ENCODE measurements around the gene C1orf105. TPM values are rescaled to one million over a fixed set of nuclear protein-coding genes. Genes with fewer than 3 reads are reported as not detected.

C1orf105 gene
- total and polyA plus RNA-seq, 2 of the 13 experiments (the other 11 are each of a cell fraction or from before 2014, with no cell fraction given): 0.15 to 0.45 TPM

DNA sequence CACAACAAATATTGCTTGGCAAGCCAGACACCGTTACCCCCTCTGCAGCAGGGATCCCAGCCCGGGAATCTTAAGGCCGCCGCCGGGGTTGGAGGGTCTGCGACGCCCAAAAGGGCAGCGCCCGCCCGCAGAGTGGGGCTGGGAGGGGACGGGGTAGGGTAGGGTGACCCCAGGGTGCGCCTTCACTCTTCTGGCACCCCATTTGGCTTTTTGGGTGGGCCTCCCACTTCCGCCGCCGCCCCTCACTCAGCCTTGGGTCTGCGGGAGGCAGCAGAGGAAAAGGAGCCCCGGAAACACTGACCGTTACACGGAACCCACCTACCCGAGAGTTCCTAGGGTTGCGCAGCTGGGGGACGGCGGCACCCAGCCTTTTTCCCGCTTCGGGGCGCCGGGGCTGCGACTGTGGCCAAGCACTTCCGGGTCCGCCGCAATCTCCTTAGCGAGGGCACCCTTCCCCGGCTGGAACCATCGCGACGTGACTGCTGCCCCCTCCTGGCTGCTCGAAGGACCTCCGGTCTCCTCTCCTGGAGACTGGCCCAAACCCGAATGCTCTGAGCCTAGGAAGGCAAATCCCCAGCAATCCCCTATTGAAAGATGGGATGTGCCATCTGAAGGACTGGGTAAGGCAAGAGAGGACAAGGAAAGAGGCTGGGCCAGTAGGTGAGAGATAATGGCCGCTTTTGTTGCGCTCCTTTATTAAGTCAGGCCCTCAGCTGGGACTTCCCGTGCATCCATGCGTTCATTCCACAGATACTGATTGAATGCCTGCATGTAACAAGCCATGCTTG, 23.4 kb downstream of the C1orf105 start, which contains the start of gene PIGC (continued):
- TF ChIP-seq, protein P1, sequence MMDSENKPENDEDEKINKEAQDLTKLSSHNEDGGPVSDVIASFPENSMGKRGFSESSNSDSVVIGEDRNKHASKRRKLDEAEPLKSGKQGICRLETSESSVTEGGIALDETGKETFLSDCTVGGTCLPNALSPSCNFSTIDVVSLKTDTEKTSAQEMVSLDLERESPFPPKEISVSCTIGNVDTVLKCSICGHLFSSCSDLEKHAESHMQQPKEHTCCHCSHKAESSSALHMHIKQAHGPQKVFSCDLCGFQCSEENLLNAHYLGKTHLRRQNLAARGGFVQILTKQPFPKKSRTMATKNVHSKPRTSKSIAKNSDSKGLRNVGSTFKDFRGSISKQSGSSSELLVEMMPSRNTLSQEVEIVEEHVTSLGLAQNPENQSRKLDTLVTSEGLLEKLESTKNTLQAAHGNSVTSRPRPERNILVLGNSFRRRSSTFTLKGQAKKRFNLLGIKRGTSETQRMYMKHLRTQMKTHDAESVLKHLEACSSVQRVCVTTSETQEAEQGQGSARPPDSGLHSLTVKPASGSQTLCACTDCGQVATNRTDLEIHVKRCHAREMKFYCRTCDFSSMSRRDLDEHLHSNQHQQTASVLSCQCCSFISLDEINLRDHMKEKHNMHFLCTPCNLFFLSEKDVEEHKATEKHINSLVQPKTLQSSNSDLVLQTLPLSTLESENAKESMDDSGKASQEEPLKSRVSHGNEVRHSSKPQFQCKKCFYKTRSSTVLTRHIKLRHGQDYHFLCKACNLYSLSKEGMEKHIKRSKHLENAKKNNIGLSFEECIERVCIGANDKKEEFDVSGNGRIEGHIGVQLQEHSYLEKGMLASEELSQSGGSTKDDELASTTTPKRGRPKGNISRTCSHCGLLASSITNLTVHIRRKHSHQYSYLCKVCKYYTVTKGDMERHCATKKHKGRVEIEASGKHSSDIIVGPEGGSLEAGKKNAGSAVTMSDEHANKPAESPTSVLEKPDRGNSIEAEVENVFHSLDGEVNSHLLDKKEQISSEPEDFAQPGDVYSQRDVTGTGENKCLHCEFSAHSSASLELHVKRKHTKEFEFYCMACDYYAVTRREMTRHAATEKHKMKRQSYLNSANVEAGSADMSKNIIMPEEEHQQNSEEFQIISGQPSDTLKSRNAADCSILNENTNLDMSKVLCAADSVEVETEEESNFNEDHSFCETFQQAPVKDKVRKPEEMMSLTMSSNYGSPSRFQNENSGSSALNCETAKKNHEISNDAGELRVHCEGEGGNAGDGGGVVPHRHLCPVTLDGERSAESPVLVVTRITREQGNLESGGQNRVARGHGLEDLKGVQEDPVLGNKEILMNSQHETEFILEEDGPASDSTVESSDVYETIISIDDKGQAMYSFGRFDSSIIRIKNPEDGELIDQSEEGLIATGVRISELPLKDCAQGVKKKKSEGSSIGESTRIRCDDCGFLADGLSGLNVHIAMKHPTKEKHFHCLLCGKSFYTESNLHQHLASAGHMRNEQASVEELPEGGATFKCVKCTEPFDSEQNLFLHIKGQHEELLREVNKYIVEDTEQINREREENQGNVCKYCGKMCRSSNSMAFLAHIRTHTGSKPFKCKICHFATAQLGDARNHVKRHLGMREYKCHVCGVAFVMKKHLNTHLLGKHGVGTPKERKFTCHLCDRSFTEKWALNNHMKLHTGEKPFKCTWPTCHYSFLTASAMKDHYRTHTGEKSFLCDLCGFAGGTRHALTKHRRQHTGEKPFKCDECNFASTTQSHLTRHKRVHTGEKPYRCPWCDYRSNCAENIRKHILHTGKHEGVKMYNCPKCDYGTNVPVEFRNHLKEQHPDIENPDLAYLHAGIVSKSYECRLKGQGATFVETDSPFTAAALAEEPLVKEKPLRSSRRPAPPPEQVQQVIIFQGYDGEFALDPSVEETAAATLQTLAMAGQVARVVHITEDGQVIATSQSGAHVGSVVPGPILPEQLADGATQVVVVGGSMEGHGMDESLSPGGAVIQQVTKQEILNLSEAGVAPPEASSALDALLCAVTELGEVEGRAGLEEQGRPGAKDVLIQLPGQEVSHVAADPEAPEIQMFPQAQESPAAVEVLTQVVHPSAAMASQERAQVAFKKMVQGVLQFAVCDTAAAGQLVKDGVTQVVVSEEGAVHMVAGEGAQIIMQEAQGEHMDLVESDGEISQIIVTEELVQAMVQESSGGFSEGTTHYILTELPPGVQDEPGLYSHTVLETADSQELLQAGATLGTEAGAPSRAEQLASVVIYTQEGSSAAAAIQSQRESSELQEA (CRISPR knock-in tag; IDR thresholded peaks at IDR 0.05; ENCODE audit: not compliant biosample characterization): peak; percentile 59
- peak; percentile 87; the same call in 1 of the 2 replicates for TF ChIP-seq SAFB2 (CRISPR knock-in tag; IDR thresholded peaks at IDR 0.05; ENCODE audit: borderline replicate concordance, low read depth)
- TF ChIP-seq YEATS2 (CRISPR knock-in tag; IDR thresholded peaks at IDR 0.05; ENCODE audit: borderline replicate concordance): peak; percentile 73
- TF ChIP-seq, protein P2, sequence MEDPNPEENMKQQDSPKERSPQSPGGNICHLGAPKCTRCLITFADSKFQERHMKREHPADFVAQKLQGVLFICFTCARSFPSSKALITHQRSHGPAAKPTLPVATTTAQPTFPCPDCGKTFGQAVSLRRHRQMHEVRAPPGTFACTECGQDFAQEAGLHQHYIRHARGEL (CRISPR knock-in tag; IDR thresholded peaks at IDR 0.05): no peak
- TF ChIP-seq ZNF556 (CRISPR knock-in tag; IDR thresholded peaks at IDR 0.05; ENCODE audit: borderline replicate concordance): peak; percentile 84
- TF ChIP-seq, protein P3, sequence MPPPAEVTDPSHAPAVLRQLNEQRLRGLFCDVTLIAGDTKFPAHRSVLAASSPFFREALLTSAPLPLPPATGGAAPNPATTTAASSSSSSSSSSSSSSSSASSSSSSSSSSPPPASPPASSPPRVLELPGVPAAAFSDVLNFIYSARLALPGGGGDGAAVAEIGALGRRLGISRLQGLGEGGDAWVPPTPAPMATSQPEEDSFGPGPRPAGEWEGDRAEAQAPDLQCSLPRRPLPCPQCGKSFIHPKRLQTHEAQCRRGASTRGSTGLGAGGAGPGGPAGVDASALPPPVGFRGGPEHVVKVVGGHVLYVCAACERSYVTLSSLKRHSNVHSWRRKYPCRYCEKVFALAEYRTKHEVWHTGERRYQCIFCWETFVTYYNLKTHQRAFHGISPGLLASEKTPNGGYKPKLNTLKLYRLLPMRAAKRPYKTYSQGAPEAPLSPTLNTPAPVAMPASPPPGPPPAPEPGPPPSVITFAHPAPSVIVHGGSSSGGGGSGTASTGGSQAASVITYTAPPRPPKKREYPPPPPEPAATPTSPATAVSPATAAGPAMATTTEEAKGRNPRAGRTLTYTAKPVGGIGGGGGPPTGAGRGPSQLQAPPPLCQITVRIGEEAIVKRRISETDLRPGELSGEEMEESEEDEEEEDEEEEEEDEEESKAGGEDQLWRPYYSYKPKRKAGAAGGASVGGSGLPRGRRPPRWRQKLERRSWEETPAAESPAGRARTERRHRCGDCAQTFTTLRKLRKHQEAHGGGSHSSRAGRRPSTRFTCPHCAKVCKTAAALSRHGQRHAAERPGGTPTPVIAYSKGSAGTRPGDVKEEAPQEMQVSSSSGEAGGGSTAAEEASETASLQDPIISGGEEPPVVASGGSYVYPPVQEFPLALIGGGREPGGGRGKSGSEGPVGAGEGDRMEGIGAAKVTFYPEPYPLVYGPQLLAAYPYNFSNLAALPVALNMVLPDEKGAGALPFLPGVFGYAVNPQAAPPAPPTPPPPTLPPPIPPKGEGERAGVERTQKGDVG (CRISPR knock-in tag; IDR thresholded peaks at IDR 0.05; ENCODE audit: borderline replicate concordance): peak; percentile 89; the same call in 1 of the 2 replicates
- TF ChIP-seq ZBTB38 (CRISPR knock-in tag; IDR thresholded peaks at IDR 0.05): peak; percentile 90
- TF ChIP-seq CEBPG (CRISPR knock-in tag; IDR thresholded peaks at IDR 0.05): 0 out of 2 replicates have a peak, but pooled peaks have one; percentile 26
- peak; percentile 38; the same call in 1 of the 2 replicates for TF ChIP-seq GFI1 (CRISPR knock-in tag; IDR thresholded peaks at IDR 0.05; ENCODE audit: borderline replicate concordance)
- TF ChIP-seq ZNF33A (CRISPR knock-in tag; IDR thresholded peaks at IDR 0.05; ENCODE audit: borderline replicate concordance): no peak
- TF ChIP-seq, protein P4, sequence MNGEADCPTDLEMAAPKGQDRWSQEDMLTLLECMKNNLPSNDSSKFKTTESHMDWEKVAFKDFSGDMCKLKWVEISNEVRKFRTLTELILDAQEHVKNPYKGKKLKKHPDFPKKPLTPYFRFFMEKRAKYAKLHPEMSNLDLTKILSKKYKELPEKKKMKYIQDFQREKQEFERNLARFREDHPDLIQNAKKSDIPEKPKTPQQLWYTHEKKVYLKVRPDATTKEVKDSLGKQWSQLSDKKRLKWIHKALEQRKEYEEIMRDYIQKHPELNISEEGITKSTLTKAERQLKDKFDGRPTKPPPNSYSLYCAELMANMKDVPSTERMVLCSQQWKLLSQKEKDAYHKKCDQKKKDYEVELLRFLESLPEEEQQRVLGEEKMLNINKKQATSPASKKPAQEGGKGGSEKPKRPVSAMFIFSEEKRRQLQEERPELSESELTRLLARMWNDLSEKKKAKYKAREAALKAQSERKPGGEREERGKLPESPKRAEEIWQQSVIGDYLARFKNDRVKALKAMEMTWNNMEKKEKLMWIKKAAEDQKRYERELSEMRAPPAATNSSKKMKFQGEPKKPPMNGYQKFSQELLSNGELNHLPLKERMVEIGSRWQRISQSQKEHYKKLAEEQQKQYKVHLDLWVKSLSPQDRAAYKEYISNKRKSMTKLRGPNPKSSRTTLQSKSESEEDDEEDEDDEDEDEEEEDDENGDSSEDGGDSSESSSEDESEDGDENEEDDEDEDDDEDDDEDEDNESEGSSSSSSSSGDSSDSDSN (CRISPR knock-in tag; IDR thresholded peaks at IDR 0.05): peak; percentile 86

All from HepG2 (cell line).